Tibial nerve (tissue), 3 donors: ENCODE results near the gene PPP1R3G.

ENCODE experiments used
- POLR2A ChIP-seq, 2 donors: fragments of 450-650 bp; IDR thresholded peaks; one replicate each; pipeline ENCODE4 v1.6.1; 2017; ENCODE audit warnings: antibody characterized with exemption in 2 of 2, mild to moderate bottlenecking in 2 of 2, moderate library complexity in 2 of 2
- TF ChIP-seq, protein P1 (sequence below), 5 experiments: fragments of 200-600 bp in 3 of 5; fragments of 450-650 bp in 2 of 5; sonication (generic) in 3 of 5; IDR thresholded peaks; one replicate each; pipeline ENCODE4 v1.5.1; 2016 to 2019; ENCODE audit warnings: antibody characterized with exemption in 5 of 5, mild to moderate bottlenecking in 3 of 5, moderate library complexity in 2 of 5

DNA sequence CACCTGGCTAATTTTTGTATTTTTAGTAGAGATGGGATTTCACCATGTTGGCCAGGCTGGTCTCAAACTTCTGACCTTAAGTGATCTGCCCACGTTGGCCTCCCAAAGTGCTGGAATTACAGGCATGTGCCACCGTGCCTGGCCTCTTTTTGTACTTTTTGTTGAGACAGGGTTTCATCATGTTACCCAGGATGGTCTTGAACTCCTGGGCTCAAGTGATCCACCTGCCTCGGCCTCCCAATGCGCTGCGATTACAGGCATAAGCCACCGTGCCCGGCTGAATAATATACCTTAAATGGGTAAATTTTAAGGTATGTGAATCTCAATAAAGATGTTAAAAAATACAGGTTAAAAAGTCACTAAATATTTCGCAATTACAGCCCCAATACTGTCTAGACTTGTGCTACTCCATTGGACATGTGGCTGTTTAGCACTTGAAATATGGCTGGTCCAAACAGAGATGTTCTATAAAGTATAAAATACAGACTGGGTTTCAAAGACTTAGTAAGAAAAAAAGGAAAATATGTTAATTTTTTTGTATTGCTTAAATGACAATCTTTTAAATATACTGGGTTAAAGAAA is 42.1 kb downstream of the PPP1R3G start:
- TF ChIP-seq, protein P1, sequence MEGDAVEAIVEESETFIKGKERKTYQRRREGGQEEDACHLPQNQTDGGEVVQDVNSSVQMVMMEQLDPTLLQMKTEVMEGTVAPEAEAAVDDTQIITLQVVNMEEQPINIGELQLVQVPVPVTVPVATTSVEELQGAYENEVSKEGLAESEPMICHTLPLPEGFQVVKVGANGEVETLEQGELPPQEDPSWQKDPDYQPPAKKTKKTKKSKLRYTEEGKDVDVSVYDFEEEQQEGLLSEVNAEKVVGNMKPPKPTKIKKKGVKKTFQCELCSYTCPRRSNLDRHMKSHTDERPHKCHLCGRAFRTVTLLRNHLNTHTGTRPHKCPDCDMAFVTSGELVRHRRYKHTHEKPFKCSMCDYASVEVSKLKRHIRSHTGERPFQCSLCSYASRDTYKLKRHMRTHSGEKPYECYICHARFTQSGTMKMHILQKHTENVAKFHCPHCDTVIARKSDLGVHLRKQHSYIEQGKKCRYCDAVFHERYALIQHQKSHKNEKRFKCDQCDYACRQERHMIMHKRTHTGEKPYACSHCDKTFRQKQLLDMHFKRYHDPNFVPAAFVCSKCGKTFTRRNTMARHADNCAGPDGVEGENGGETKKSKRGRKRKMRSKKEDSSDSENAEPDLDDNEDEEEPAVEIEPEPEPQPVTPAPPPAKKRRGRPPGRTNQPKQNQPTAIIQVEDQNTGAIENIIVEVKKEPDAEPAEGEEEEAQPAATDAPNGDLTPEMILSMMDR (IDR thresholded peaks at IDR 0.05), result no peak
- no peak for TF ChIP-seq POLR2A (IDR thresholded peaks at IDR 0.05)
